G401 (cell line): Measurements from ENCODE around the gene TMEM37. TPM values are rescaled to one million over a fixed set of nuclear protein-coding genes. Genes with fewer than 3 reads are reported as not detected.

Experiments
- DNase-seq: peaks from one replicate; pipeline ENCODE4 v3.0.0-alpha.2; 2015; ENCODE audit warnings: low spot score
- in situ Hi-C: cut with HindIII; loops from 2 replicates; pipeline ENCODE4 v1.10.0; 2016; ENCODE audit warnings: low sequenced_read_pairs, mixed read lengths
- total RNA-seq: library from RNA; depleted of rRNA; stranded (reverse); fragments of >200 nt; shearing (Covaris generic); gene quantifications from 2 replicates; pipeline ENCODE4 v1.2.3, GENCODE V29; 2014

The TMEM37 gene
- total RNA-seq, 1 experiment from 2014 or later: 3.1 TPM

GRCh38 chr2:119448427-119449141, 16.9 kb downstream of the TMEM37 start:
- in situ Hi-C loops: no loop called here
- DNase-seq: no peak

DNA sequence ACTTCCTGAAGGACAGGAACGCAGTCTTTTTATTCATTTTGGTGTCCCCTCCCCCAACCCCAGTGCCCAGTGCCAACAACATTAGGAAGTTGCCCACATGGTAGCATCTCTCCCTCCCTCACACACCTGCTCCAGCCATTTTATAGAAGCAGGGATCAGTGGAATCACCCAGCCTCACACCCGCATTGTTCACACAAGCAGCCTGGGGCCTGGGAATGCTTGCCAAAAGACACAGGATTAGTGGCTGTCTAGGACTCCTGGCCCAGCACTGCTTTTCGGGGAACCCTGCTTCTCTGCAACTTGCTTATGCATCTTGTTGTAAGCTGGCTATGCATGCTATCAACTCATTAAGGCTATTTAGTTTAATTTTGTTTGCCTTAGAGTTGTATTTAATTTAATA, 17.9 kb downstream of the TMEM37 start:
- no peak for DNase-seq
- in situ Hi-C loops: no loop called here

GRCh38 chr2:119451336-119452050, 19.8 kb downstream of the TMEM37 start:
- in situ Hi-C loops: no loop called here
- DNase-seq: no peak

DNA sequence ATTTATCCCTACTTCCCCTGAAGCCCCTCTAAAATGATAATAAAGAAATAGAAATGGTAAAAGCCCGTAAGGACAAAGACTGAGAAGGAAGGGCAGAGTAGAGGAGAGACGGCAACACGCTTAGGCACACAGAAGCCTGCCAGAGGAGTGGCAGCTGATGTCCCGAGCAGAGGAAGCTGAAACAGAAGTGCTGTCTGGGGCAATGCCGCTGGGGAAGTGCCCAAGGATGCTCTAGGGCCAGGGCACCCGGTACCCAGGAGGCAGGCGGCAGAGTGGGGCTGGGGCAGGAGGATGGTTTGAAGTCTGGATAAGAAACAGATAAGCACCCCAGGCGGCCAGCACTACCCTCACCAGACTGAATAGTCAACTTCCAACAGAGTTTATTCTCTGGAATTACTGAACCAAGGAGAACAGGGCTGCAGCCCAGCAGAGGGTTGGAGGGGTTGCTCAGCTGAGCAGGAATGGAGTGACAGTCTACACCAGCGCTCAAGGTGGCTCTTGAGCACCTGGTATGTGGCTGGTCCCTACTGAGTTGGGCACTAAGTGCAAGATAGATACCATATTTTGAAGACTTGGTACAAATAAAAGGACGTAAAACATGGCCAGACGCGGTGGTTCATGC, 22.4 kb downstream of the TMEM37 start:
- in situ Hi-C loops: no loop called here
- DNase-seq: no peak

DNA sequence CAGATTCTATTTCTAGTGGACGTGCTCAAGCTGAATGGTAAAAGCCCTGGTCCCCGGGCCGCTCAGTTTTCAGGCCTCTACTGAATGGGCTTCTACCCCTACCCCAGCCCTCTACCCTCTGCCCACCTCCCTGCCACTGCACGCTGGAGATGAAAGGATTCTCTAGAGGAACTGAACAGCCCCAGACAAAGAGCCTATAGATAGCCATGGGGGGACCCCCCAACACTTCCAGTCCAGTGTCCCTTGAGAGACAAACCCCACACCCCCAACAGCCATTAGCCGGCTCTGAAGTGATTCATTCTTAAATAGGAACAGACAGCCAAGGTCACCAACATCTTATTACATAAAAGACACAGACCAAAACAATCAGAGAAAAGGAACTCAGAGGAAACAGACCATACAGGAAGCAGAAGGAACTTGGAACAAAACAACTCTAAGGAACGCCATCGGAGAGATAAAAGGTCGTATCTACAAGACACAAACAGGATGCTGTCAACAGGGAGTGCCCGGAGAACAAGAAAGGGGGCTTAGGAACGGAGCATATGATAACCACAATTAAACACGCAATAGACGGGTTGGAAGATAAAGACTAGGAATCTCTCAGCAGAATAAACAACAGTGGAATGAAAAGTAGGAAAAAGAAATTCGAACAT, 23.5 kb downstream of the TMEM37 start:
- DNase-seq: no peak
- in situ Hi-C loops: no loop called here

- no peak for DNase-seq
- in situ Hi-C loops: no loop called here
Measured at GRCh38 chr2:119460076-119460475, 28.4 kb downstream of the TMEM37 start.

DNA sequence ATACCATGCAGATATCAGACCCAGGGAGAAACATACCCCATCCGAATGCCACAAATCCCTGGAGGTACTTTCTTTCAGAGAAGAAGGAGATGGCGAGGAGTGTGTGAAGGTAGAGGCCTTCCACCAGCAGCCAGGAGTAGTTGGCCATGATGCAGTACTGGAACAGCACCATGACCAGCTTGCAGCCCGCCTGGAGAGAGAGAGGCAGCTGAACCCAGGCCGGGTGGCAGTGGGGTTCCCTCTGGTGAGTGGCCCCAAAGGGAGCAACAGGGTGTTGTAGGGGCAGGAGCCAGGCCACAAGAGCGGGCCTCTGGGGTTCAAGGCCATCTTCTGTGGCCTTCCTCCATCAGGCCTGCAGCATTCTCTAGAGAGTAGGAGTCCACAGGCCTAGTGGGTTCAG, 30.2 kb downstream of the TMEM37 start:
- no peak for DNase-seq
- in situ Hi-C loops: no loop called here

GRCh38 chr2:119462574-119462973, 30.9 kb downstream of the TMEM37 start:
- in situ Hi-C loops: no loop called here

DNA sequence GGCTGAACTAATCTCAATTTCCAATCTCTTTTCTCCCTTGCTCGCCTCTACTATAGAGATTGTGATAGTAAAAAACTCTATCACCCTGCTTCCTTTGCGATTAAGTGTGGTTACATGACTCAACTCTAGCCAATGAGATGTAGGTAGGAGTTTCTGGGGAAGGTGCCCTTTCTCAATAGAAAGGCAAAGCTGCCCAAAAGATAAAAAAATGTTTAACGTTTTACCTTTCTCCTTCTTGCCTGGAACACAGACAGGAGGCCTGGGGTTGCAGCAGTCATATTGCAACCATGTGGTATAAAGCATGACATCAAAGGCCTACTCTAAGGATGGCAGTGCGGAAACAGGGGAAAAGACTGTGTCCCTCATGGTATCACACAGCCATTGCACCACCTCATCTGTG, 31.5 kb downstream of the TMEM37 start:
- no peak for DNase-seq
- in situ Hi-C loops: no loop called here

More at GRCh38 chr2:119462574-119462973, 30.9 kb downstream of the TMEM37 start:
- no peak for DNase-seq

- in situ Hi-C loops: no loop called here
- no peak for DNase-seq
Measured at GRCh38 chr2:119463990-119464389, 32.3 kb downstream of the TMEM37 start.

- in situ Hi-C loops: no loop called here
- DNase-seq: no peak
Measured at GRCh38 chr2:119464981-119465380, 33.3 kb downstream of the TMEM37 start.

DNA sequence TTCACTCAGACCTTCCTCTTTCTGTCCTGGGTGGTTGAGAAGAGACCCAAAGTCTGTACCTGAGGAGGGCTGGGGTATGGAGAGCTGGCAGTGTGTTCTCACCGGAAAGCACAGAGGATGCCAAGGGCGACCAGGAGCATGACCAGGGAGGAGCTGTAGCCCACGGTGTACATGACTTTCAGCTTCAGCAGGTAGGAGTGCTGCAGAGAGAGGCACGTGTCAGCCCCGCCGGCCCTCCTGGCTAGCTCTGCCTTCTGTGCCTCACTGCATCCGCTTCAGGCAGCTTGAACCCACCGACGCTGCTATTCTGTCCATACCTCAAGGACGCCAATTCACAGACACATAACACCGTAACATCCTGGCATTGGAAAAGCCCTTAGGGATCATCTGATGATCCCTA, 34.0 kb downstream of the TMEM37 start:
- in situ Hi-C loops: no loop called here
- DNase-seq: no peak

GRCh38 chr2:119466373-119466772, 34.7 kb downstream of the TMEM37 start:
- in situ Hi-C loops: no loop called here
- no peak for DNase-seq

DNA sequence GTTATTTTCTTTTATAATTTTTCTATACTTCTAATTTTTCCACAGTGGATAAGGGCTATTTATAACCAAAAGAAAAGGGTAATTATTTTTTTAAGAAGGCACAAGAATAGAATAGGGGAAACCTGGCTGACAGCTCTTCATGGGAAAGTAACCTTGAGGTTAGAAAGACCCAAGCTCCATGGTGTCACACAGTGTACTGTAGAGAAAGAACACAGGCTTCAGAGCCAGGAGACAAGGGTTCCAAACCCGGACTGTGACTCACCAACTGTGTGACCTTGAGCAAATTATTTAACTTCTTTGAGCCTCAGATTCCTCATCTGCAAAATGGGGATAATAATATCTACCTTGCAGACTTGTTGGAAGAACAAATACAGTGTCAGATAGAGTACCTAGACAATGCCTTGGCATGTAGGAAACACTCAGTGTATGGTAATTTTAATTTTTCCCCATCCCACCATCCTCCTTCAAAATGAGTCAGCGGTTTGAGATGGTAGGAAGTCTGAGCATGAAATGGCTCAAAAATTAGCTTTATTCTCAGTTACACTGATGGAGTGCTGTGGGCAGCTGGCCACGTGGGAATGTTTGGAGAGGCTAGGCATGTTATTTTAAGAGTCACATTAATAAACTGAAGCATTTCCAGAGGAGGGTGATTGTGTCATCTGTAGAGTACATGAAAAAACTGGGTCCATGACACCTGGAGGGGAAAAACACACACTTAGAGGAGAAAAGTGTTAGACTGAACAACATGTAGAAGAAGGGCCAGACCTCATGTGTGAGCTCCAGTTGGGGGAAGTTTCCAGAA, 36.7 kb downstream of the TMEM37 start:
- in situ Hi-C loops: no loop called here
- DNase-seq: no peak

DNA sequence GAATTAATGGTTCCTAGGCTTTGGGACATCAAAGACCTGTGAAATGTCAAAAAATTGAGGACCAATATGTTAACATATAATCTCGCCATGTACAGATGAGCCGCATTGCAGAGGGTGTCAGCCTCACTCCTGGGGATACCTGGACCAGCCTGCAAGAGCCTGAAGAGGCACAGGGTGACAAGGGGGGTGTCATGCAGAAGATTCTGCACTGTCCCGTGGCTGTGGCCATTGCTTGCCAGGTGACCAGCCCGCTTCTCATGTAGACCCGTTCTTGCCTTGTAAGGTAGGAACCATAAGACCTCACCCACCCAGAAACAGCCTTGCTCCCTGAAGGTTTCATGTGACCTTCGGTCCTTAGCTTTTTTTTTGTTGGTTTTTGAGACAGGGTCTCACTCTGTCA, 37.5 kb downstream of the TMEM37 start:
- in situ Hi-C loops: no loop called here
- DNase-seq: no peak

GRCh38 chr2:119469661-119470297, 38.1 kb downstream of the TMEM37 start:
- DNase-seq: no peak
- in situ Hi-C loops: loop anchor here (10.0 kb wide), 1 partner anchor 215 kb away; no protein-coding TSS in a partner anchor

GRCh38 chr2:119472749-119473148, 41.1 kb downstream of the TMEM37 start:
- no peak for DNase-seq
- in situ Hi-C loops: loop anchor here (10.0 kb wide), 1 partner anchor 212 kb away; no protein-coding TSS in a partner anchor

GRCh38 chr2:119473621-119474370, 42.1 kb downstream of the TMEM37 start:
- no peak for DNase-seq
- in situ Hi-C loops: loop anchor here (10.0 kb wide), 1 partner anchor 211 kb away; no protein-coding TSS in a partner anchor
